Measurements from ENCODE around the gene SCN2B. TPM values are rescaled to one million over a fixed set of nuclear protein-coding genes. Genes with fewer than 3 reads are reported as not detected.

Gene SCN2B
- total and polyA plus RNA-seq, 8 donors: 0.04 to 0.31 (median 0.06) TPM

DNA sequence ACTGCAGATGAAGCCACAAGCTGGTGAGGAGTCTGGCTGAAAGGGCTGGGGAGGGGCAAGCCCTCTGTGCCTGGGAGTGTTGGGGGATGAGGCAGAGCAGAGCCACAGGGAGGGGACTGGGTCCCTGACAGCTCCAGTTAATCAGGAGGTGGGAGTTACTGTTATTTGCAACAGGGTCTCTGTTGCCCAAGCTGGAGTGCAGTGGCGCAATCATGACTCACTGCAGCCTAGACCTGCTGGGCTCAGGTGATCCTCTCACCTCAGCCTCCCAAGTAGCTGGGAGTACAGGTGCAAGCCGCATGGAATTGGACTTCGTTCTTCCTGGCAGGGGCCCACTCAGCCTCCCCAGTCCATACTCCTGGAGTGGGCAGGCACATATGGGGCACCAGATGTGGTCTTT lies 7.7 kb downstream of the SCN2B start:
- DNase-seq: no peak
- no peak for FAIRE-seq
- H3K4me3 ChIP-seq: no peak overlapping the region
- TF ChIP-seq, protein P1, sequence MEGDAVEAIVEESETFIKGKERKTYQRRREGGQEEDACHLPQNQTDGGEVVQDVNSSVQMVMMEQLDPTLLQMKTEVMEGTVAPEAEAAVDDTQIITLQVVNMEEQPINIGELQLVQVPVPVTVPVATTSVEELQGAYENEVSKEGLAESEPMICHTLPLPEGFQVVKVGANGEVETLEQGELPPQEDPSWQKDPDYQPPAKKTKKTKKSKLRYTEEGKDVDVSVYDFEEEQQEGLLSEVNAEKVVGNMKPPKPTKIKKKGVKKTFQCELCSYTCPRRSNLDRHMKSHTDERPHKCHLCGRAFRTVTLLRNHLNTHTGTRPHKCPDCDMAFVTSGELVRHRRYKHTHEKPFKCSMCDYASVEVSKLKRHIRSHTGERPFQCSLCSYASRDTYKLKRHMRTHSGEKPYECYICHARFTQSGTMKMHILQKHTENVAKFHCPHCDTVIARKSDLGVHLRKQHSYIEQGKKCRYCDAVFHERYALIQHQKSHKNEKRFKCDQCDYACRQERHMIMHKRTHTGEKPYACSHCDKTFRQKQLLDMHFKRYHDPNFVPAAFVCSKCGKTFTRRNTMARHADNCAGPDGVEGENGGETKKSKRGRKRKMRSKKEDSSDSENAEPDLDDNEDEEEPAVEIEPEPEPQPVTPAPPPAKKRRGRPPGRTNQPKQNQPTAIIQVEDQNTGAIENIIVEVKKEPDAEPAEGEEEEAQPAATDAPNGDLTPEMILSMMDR (IDR thresholded peaks at IDR 0.05): no peak
- 59 to 65% methylated on average over 3 of the region's 3 CpGs for WGBS, 2 donors
- no peak for ATAC-seq
- H3K27ac ChIP-seq: no peak overlapping the region
- no peaks in the 10 kb centered on the region for H3K4me1 ChIP-seq
- H3K27me3 ChIP-seq: no peaks in the 10 kb centered on the region
- no peaks in the 10 kb centered on the region for H3K9me3 ChIP-seq
- intact Hi-C loops (cut with DNase I): no loop called here
- no peaks in the 10 kb centered on the region for H3K36me3 ChIP-seq

DNA sequence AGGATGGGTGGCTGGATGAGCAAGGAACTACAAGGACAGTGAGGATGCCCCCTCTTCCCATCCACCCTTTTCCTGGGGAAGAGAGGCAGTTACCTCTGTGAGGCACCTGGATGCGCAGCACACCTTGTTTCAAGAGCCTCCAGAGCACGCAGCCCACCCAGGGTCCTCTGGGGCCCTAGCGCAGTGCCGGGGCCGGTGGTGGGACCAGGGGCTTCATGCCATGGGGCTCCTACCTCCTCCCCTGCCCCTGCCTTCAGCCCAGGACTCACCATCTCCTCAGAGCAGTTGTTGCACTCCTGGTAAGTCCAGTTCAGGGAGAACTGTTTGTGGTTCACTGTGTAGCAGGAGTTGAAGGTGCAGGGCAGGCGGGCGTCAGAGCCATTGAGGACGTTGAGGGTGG lies 8.1 kb downstream of the SCN2B start:
- Histone ChIP-seq H3K27ac (no peak overlapping the region), H3K27me3 (no peaks in the 10 kb centered on the region), H3K4me1 (no peaks in the 10 kb centered on the region), H3K4me3 (no peak overlapping the region), H3K36me3 (no peaks in the 10 kb centered on the region), H3K9me3 (no peaks in the 10 kb centered on the region)
- ATAC-seq (no peak), DNase-seq (no peak), FAIRE-seq (no peak)
- TF ChIP-seq, protein P1 (IDR thresholded peaks at IDR 0.05): no peak
- 58 to 78% methylated on average over 8 of the region's 8 CpGs for WGBS, 2 donors
- intact Hi-C loops (cut with DNase I): no loop called here

DNA sequence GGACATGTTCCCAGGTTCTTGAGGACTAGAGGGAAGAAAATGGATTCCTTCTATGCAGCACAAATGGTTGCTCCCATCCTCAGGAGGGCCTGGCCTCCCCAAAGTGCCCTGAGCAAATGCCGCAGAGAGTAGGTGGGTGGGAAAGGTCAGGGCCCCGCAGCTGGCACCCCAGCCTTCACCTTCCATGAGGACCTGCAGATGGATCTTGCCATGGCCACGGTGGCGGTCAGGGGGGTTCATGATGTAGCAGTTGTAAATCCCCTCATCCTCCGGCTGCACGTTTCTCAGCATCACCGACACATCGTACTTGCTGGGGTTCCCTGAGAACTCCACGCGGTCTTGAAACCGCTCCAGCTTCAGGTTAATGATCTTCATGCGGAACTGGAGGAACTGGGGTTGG lies 8.5 kb downstream of the SCN2B start:
- TF ChIP-seq, protein P1 (IDR thresholded peaks at IDR 0.05): no peak
- ATAC-seq (no peak), FAIRE-seq (no peak), DNase-seq (no peak)
- 65 to 66% methylated on average over 12 of the region's 12 CpGs for WGBS, 2 donors
- H3K4me3 ChIP-seq: no peak overlapping the region
- no peaks in the 10 kb centered on the region for H3K4me1 ChIP-seq
- H3K36me3 ChIP-seq: no peaks in the 10 kb centered on the region
- no peaks in the 10 kb centered on the region for H3K9me3 ChIP-seq
- H3K27me3 ChIP-seq: no peaks in the 10 kb centered on the region
- no peak overlapping the region for H3K27ac ChIP-seq
- intact Hi-C loops (cut with DNase I): no loop called here

DNA sequence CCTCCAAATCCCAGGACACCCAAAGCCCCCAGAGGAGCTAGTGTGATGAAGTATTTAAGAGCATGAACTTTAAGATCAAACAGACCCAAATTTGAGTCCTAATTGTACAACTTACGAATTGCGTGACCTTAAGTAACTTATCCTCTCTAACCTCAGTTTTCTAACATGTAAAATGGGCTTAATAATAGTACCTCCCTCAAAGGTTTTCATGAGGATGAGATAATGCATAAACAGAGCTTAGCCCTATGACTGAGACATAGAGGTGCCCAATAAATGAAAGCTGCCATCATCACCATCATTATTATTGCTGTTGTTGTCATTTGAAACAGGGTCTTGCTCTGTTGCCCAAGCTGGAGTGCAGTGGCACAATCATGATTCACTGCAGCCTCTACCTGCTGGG lies 9.2 kb downstream of the SCN2B start:
- H3K27me3 ChIP-seq: no peaks in the 10 kb centered on the region
- TF ChIP-seq, protein P1 (IDR thresholded peaks at IDR 0.05): no peak
- intact Hi-C loops (cut with DNase I): no loop called here
- DNase-seq (no peak), ATAC-seq (no peak), FAIRE-seq (no peak)
- no peak overlapping the region for H3K27ac ChIP-seq
- H3K36me3 ChIP-seq: no peaks in the 10 kb centered on the region
- H3K9me3 ChIP-seq: no peaks in the 10 kb centered on the region
- no peak overlapping the region for H3K4me3 ChIP-seq
- WGBS, 2 donors: 76% methylated on average over 2 of the region's 2 CpGs
- no peaks in the 10 kb centered on the region for H3K4me1 ChIP-seq

DNA sequence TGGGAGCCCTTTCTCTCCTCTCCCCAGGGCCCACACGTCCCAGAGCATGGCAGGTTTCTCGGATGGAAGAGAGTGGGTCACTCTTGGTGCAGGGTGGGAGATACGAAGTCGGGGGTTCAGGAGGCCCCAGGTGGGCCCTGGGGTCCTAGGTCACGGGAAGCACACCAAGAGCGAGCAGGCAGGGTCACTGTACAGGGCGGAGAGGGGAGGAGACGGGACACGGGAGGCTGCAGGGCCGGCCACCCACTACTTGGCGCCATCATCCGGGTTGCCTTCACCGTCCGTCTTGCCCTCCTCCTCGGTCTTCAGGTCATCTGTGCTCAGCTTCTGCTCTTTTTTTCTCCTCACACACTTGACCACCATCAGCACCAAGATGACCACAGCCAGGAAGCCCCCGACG lies 9.8 kb downstream of the SCN2B start:
- Histone ChIP-seq H3K27ac (no peak overlapping the region), H3K9me3 (no peaks in the 10 kb centered on the region), H3K4me1 (no peaks in the 10 kb centered on the region), H3K27me3 (no peaks in the 10 kb centered on the region), H3K4me3 (no peak overlapping the region), H3K36me3 (no peaks in the 10 kb centered on the region)
- ATAC-seq (no peak), FAIRE-seq (no peak), DNase-seq (no peak)
- intact Hi-C loops (cut with DNase I): no loop called here
- TF ChIP-seq, protein P1 (IDR thresholded peaks at IDR 0.05): no peak
- 77 to 84% methylated on average over 14 to 17 of the region's 17 CpGs for WGBS, 2 donors

Measured in pancreas (tissue), 10 donors.